Fibroblast of the aortic adventitia (primary cell): ENCODE measurements around the gene ARPP21. TPM values are rescaled to one million over a fixed set of nuclear protein-coding genes. Genes with fewer than 3 reads are reported as not detected.

Source experiments
- DNase-seq: peaks from one replicate; pipeline ENCODE4 v3.0.0-alpha.2; 2010; ENCODE audit warnings: low read depth
- H3K4me3 ChIP-seq: 2 replicates; pipeline ENCODE4 v1.5.1; 2011; ENCODE audit warnings: low read depth, mild to moderate bottlenecking, control low read depth, low read length, moderate library complexity
- total RNA-seq: library from RNA; depleted of rRNA; stranded (reverse); fragments of >200 nt; gene quantifications from 2 replicates; pipeline ENCODE4 v1.2.3, GENCODE V29; 2012; ENCODE audit warnings: low replicate concordance
- TF ChIP-seq, protein P1 (sequence below): IDR thresholded peaks from 2 replicates; pipeline ENCODE4 v1.5.1; 2011; ENCODE audit warnings: mild to moderate bottlenecking, low read length, control low read depth, inconsistent platforms; ENCODE audit not compliant: insufficient read depth

ARPP21 gene
- total RNA-seq, 1 donor: 0.90 TPM

DNA sequence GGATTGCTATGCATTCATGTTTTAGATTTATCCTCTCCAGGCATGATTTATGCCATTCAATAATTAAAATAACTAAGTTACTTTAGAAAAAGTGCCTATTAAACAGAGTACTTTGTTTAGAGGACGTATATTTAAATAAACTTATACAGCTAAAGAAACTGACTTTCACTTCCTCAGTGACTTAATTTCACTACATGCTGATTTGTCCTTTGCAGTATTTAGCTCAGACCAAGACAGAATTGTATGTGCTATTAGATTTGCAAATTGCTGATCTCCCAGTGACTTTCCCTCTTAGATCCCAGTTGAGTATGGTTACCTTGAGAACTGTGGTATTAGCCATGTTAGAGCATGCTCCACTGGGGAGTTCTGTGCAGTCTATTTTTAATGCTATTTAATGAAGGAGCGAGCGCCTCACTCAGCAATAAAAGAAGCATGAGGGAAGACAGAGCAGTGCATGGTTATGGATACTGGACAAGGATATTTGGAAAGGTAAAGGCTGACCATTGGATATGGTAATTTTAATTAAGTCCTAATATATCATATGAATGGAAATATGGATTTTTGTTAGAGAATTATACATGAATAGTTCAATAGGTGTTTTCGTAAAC is 2.7 kb downstream of the ARPP21 start:
- H3K4me3 ChIP-seq: no peak overlapping the region
- no peak for DNase-seq
- TF ChIP-seq, protein P1, sequence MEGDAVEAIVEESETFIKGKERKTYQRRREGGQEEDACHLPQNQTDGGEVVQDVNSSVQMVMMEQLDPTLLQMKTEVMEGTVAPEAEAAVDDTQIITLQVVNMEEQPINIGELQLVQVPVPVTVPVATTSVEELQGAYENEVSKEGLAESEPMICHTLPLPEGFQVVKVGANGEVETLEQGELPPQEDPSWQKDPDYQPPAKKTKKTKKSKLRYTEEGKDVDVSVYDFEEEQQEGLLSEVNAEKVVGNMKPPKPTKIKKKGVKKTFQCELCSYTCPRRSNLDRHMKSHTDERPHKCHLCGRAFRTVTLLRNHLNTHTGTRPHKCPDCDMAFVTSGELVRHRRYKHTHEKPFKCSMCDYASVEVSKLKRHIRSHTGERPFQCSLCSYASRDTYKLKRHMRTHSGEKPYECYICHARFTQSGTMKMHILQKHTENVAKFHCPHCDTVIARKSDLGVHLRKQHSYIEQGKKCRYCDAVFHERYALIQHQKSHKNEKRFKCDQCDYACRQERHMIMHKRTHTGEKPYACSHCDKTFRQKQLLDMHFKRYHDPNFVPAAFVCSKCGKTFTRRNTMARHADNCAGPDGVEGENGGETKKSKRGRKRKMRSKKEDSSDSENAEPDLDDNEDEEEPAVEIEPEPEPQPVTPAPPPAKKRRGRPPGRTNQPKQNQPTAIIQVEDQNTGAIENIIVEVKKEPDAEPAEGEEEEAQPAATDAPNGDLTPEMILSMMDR: no peak

DNA sequence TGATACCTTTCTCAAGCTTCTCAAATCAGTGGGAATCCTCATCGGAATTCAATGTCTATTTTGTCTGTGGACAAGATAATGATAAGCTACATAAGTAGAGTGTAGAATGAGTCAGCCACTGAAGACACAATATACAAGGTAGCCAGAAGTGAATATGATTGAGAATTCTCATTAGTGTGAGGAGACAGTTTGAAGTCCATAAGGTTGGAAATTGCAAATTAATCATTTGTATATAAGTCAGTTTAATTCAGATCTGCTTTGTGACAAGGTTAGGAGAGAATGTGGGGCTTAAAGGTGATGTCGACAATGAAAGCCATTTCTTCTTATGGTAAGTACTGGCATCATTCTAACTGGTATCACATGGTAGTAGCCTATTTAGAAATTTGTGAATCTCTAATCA is 4.2 kb downstream of the ARPP21 start:
- TF ChIP-seq, protein P1: no peak
- no peak for DNase-seq
- H3K4me3 ChIP-seq: no peak overlapping the region

DNA sequence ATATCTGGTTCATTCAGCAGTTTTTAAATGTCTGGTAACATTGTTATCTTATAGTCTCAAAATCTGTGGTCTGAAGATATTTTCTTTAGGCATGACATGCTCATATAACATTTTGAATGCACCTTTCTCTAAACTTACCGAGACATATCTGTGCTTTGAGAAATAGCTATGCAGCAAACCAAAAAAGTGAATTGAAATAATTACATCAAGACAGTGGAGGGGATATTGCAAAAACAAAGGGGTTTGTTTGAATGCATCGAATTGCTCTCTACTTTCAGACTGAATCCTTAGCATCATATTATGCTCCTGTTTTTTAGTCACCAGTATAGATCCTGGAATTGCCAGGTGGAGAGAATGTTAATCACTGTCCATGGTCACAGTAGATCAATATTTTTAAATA is 5.1 kb downstream of the ARPP21 start:
- DNase-seq: no peak
- TF ChIP-seq, protein P1: no peak
- H3K4me3 ChIP-seq: no peak overlapping the region

DNA sequence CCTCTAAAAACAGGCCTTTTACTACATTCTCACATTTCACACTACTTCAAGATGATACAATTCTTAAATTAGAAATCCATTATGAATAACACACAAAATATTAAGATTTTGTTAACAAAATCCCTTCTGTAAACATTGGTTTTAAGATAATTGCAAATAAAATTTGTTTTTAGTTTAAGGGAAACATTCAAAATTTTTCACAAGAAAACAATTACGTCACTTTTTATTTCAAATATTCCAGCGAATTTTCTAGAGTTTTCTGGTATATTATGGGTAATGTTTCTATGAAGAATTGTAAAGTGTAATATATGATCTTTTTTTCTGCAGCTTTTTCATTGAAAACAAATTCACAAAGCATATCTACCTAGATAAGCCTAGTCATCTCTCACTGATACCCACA is 5.9 kb downstream of the ARPP21 start:
- DNase-seq: no peak
- H3K4me3 ChIP-seq: no peak overlapping the region
- TF ChIP-seq, protein P1: no peak

DNA sequence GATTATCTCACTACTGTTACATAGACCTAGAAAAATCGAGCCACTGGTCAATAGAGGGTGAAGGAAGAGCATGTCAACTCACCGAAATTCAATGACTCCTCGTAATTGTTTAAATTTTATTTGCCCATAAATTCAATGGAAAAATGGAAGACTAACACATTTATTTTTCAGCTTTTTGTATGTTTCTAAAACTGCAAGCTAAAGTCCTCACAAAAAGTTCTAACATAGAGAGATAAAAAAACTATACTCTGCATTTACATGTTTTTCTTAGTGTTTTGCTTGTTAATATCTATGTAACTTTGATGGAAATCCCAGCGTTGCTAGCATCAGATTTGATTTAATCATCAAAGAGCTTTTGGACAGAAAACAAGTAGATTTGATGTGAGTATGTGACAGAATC is 6.8 kb downstream of the ARPP21 start:
- TF ChIP-seq, protein P1: no peak
- no peak overlapping the region for H3K4me3 ChIP-seq
- DNase-seq: no peak

- DNase-seq: no peak
- no peak overlapping the region for H3K4me3 ChIP-seq
- TF ChIP-seq, protein P1: no peak
These were observed 8.1 kb downstream of the ARPP21 start for GRCh38 chr3:35647461-35647860.

GRCh38 chr3:35648347-35648746 is 9.0 kb downstream of the ARPP21 start:
- TF ChIP-seq, protein P1: no peak
- DNase-seq: peak; percentile 43
- H3K4me3 ChIP-seq: no peak overlapping the region
